ENCODE results near the gene COL5A2. TPM values are rescaled to one million over a fixed set of nuclear protein-coding genes. Genes with fewer than 3 reads are reported as not detected.

COL5A2 gene
- total RNA-seq, 1 donor from 2014 or later, result 0.13 TPM

DNA sequence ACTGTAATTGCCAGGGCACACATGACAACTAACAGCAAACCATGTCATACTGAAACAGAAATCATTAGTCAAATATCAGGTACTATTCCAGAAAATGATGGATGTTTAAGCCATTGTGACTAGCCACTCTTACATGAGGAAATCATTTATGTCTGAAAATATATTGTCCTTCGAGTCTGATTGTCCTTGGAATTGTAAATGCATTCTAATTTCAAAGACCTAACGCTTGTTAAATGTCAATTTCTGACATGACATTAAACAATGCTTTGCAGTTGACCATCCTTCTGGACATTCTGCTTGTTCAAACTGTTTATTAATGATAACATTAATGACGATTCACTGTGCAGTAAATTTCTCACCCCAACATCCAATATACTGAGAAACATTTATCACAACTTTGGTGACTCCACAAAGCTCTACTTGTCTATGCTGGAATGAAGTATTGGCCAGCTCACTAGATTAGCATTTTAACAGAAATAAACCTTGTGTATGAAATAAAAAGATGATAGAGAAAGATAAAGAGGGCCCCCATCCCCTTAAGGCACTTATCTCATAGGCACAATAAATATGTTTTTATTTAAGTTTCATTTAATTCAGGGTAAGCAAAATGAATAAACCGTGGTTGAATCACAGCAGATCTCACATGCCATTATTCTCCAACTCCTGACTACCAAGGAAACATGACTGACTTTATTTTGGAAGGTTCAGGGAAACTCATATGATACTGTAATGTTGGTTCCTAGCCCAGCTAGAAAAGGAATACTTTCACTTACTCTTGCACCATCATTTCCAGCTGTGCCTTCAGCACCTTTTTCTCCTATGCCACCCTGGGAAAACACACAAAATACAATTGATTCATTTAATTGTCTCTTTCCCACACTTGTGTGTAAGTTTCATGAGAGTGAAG is 123.1 kb downstream of the COL5A2 start:
- Mint-ChIP-seq H3K4me3 (no peak overlapping the region), H3K36me3 (ENCODE audit: low read depth) (no peaks in the 10 kb centered on the region), H3K9me3 (no peaks in the 10 kb centered on the region), H3K27ac (no peak overlapping the region), H3K27me3 (no peaks in the 10 kb centered on the region), H3K4me1 (no peaks in the 10 kb centered on the region)
- TF ChIP-seq, protein P1, sequence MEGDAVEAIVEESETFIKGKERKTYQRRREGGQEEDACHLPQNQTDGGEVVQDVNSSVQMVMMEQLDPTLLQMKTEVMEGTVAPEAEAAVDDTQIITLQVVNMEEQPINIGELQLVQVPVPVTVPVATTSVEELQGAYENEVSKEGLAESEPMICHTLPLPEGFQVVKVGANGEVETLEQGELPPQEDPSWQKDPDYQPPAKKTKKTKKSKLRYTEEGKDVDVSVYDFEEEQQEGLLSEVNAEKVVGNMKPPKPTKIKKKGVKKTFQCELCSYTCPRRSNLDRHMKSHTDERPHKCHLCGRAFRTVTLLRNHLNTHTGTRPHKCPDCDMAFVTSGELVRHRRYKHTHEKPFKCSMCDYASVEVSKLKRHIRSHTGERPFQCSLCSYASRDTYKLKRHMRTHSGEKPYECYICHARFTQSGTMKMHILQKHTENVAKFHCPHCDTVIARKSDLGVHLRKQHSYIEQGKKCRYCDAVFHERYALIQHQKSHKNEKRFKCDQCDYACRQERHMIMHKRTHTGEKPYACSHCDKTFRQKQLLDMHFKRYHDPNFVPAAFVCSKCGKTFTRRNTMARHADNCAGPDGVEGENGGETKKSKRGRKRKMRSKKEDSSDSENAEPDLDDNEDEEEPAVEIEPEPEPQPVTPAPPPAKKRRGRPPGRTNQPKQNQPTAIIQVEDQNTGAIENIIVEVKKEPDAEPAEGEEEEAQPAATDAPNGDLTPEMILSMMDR (IDR thresholded peaks at IDR 0.05), result no peak
- no peak for DNase-seq
- ChIA-PET CTCF (no interaction called here), POLR2A (no interaction called here)
- no peak for ATAC-seq (ENCODE audit: low read depth)
- intact Hi-C loops (cut with micrococcal nuclease), result loop anchor here (2.0 kb wide), 1 partner anchor 14 kb away; no protein-coding TSS in a partner anchor

DNA sequence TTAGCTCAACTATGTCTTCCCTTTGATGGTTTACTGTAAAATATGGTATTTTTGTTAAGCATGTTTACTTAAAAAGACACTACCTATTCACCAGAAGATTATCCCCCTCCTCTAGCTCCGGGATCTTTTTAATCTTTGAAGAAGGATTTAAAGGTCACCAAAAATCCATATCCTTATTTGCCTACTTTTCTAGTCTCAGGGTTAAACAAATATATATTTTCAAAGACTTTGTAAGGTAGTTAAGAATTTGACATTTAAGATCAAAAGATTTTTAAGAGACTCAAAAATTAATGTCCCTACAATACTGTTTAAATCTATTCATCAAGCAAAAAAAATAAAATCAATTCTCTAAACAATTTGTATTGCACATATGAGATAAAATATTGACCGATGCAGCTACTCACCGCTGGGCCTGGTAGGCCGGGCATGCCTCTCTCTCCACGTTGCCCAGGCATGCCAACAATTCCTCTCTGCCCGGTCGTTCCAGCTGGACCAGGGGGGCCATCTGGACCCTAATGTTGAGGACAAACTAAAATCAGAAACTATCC is 129.3 kb downstream of the COL5A2 start:
- H3K36me3 Mint-ChIP-seq (ENCODE audit: low read depth), result no peaks in the 10 kb centered on the region
- ATAC-seq (ENCODE audit: low read depth) (no peak), DNase-seq (no peak)
- H3K4me1 Mint-ChIP-seq, result no peaks in the 10 kb centered on the region
- H3K4me3 Mint-ChIP-seq, result no peak overlapping the region
- TF ChIP-seq, protein P1 (IDR thresholded peaks at IDR 0.05), result no peak
- intact Hi-C loops (cut with micrococcal nuclease), result no loop called here
- ChIA-PET POLR2A (no interaction called here), CTCF (no interaction called here)
- H3K27ac Mint-ChIP-seq, result no peak overlapping the region
- no peaks in the 10 kb centered on the region for H3K27me3 Mint-ChIP-seq
- no peaks in the 10 kb centered on the region for H3K9me3 Mint-ChIP-seq

DNA sequence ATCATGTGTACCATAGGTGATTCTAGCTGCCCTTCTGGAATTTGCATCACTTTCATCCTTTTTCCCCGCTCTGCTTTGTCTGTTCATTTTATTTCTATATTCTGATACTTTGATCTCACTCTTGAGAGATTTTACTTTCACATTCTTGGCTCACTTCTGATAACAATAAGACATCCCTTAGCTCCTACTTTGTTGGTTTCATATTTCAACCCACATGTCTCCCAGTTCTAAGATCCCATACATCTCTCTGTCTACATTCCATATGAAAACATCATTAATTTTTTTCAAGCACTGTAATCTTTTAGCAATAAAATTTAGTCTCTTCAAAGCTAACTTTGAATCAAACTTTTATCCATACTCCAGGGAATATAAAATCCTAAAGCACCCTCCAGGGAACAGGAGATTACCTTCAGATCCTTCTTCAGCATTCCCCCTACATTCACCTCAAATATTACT is 129.8 kb downstream of the COL5A2 start:
- intact Hi-C loops (cut with micrococcal nuclease), result no loop called here
- no peaks in the 10 kb centered on the region for H3K4me1 Mint-ChIP-seq
- POLR2A ChIA-PET, result no interaction called here
- TF ChIP-seq, protein P1 (IDR thresholded peaks at IDR 0.05), result no peak
- no peak for ATAC-seq (ENCODE audit: low read depth)
- no peaks in the 10 kb centered on the region for H3K9me3 Mint-ChIP-seq
- CTCF ChIA-PET, result no interaction called here
- H3K36me3 Mint-ChIP-seq (ENCODE audit: low read depth), result no peaks in the 10 kb centered on the region
- no peak overlapping the region for H3K4me3 Mint-ChIP-seq
- H3K27me3 Mint-ChIP-seq, result no peaks in the 10 kb centered on the region
- no peak for DNase-seq
- H3K27ac Mint-ChIP-seq, result no peak overlapping the region

DNA sequence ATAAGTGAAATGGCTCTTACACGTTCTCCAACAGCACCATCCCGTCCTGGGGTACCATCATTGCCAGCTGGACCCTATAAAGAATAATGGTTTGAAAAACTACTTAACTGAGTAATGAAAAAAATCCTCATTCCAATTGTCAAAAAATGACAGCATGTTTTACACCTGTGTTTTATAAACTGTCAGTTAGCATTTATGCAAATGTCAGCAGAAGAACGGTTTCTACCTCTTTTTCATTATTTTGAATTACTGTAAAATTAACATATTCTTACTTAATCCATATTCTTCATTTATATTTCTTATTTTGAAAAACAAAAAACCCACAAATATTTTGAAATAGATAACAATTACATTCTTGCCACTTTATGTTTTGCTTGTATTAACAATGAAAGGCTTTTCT is 131.4 kb downstream of the COL5A2 start:
- TF ChIP-seq, protein P1 (IDR thresholded peaks at IDR 0.05), result no peak
- ATAC-seq (ENCODE audit: low read depth), result no peak
- ChIA-PET CTCF (no interaction called here), POLR2A (no interaction called here)
- no peak for DNase-seq
- Mint-ChIP-seq H3K27ac (no peak overlapping the region), H3K9me3 (no peaks in the 10 kb centered on the region), H3K27me3 (no peaks in the 10 kb centered on the region), H3K4me1 (no peaks in the 10 kb centered on the region), H3K4me3 (no peak overlapping the region), H3K36me3 (ENCODE audit: low read depth) (no peaks in the 10 kb centered on the region)
- intact Hi-C loops (cut with micrococcal nuclease), result no loop called here

DNA sequence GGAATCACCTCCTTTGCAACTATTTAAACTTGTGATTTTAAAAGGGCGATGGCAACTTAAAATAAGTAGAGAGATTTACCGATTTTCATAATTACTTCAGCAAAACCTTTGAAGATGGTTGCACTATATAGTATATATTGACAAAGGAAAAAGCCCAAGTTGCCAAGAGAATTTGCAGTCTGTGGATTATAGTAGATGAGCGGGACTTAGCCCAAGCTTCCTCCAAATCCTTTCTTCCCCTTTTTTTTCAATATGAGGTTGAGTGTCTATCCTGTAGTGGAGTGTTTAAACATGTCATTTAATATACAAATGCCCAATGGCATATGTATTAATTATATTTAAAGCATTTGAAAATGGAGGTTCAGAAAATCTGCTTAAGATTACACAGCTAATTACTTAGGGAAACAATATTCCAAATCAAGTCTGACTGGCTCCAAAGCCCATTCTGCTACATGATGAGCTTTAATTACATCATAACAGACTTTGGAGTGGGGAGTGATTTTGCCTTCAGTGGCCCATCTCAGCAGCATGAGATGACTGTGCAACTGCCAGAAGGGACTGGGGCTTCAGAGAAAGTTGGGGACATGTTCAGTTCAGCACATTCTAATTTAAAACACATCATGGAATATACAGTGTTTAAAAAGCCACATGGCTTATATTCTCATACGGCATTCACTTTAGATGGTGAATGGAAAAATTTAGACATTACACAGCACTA is 132.2 kb downstream of the COL5A2 start:
- H3K27me3 Mint-ChIP-seq, result no peaks in the 10 kb centered on the region
- ATAC-seq (ENCODE audit: low read depth) (no peak), DNase-seq (no peak)
- no peak overlapping the region for H3K4me3 Mint-ChIP-seq
- intact Hi-C loops (cut with micrococcal nuclease), result no loop called here
- ChIA-PET CTCF (no interaction called here), POLR2A (no interaction called here)
- no peaks in the 10 kb centered on the region for H3K36me3 Mint-ChIP-seq (ENCODE audit: low read depth)
- TF ChIP-seq, protein P1 (IDR thresholded peaks at IDR 0.05), result no peak
- no peaks in the 10 kb centered on the region for H3K4me1 Mint-ChIP-seq
- no peak overlapping the region for H3K27ac Mint-ChIP-seq
- no peaks in the 10 kb centered on the region for H3K9me3 Mint-ChIP-seq

All from activated B cell treated with CpG ODN at 0.5 μM for 24 hours (primary cell).